ENCODE measurements around the gene CDKN1A. TPM values are rescaled to one million over a fixed set of nuclear protein-coding genes. Genes with fewer than 3 reads are reported as not detected.
"Not testable (repeated sequence)": the region's sequence is repeated elsewhere in the genome, so short reads cannot be mapped to it uniquely, and the experiment has no call there.

Gene CDKN1A
- total RNA-seq, 2 donors from 2014 or later, result 264 to 383 TPM

GRCh38 chr6:36651659-36652379 lies 26.7 kb upstream of the CDKN1A start:
- DNase-seq (no peak), ATAC-seq (peak; percentile 70)
- intact Hi-C loops (cut with DNase I, micrococcal nuclease), result no loop called here

DNA sequence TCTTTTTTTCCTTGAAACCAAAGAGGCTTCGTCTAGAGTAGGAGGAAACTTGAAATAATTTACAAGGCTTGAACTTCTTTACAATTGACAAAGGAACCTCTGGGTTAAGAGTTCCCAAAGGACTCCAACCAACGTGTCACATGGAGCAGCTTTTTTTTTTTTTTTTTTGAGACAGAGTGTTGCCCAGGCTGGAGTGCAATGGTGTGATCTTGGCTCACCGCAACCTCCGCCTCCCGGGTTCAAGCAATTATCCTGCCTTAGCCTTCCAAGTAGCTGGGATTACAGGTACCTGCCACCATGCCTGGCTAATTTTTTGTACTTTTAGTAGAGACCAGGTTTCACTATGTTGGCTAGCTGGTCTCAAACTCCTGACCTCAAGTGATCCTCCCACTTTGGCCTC lies 24.0 kb upstream of the CDKN1A start:
- intact Hi-C loops (cut with DNase I, micrococcal nuclease); ATAC-seq; DNase-seq: not testable (repeated sequence)

- intact Hi-C loops (cut with DNase I, micrococcal nuclease), result no loop called here
- DNase-seq (no peak), ATAC-seq (no peak)
Measured at GRCh38 chr6:36655085-36655724, 23.3 kb upstream of the CDKN1A start.

DNA sequence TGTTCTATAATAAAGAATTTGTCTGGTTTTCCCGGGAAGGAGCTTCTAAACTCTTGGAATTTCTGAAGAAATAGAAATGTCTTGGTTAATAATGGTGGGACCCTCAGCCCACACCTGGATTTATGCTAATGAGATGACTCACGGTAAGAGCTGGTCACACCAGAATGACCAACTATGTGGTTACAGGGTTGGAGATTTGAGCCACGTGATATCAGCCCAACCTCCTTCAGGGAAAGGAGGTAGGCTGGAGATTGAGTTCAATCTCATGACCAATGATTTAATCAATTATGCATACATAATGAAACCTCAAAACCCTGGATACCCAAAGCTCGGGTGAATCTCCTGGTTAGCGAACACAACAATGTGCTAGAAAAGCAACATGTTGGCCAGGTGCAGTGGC lies 22.1 kb upstream of the CDKN1A start:
- no peak for DNase-seq
- ATAC-seq, result no peak
- intact Hi-C loops (cut with DNase I, micrococcal nuclease), result no loop called here

GRCh38 chr6:36657271-36657670 lies 21.2 kb upstream of the CDKN1A start:
- DNase-seq, result no peak
- intact Hi-C loops (cut with DNase I, micrococcal nuclease), result no loop called here
- ATAC-seq, result no peak

DNA sequence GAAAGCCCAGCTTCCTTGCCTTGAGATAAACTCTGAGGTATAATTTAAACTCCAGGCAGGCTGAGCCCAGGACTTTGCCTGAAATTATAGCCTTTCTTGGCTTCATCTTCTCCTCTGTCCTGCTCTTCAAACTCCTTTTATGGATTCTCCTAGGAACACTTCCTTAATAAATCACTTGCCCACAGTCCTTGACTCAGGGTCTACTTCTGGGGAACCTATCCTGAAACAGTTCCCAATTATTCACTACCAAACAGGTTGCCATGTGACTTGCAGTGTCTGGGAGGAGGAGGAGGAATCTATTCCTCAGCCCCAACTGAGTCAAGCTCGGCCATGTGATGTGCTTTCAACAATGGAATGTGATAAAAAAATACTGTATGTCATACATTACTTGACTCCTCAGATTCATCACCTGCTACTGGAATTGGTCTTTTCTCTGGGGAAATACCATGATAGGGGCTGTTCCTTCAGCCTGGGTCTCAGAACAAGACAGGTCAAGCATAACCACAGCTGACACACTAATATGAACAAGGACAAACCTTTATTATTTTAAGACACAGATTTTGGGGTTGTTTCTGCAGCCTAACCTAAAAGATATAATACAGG lies 20.5 kb upstream of the CDKN1A start:
- intact Hi-C loops (cut with DNase I, micrococcal nuclease), result no loop called here
- DNase-seq (no peak), ATAC-seq (peak; percentile 28)

GRCh38 chr6:36659271-36659670 lies 19.2 kb upstream of the CDKN1A start:
- ATAC-seq (no peak), DNase-seq (no peak)
- intact Hi-C loops (cut with DNase I, micrococcal nuclease), result no loop called here

GRCh38 chr6:36660771-36661471 lies 17.6 kb upstream of the CDKN1A start:
- ATAC-seq (peak; percentile 78), DNase-seq (peak; percentile 68 to 77)
- intact Hi-C loops (cut with DNase I, micrococcal nuclease), result no loop called here

GRCh38 chr6:36662380-36662779 lies 16.1 kb upstream of the CDKN1A start:
- ATAC-seq, result no peak
- intact Hi-C loops (cut with DNase I, micrococcal nuclease), result no loop called here
- no peak for DNase-seq

DNA sequence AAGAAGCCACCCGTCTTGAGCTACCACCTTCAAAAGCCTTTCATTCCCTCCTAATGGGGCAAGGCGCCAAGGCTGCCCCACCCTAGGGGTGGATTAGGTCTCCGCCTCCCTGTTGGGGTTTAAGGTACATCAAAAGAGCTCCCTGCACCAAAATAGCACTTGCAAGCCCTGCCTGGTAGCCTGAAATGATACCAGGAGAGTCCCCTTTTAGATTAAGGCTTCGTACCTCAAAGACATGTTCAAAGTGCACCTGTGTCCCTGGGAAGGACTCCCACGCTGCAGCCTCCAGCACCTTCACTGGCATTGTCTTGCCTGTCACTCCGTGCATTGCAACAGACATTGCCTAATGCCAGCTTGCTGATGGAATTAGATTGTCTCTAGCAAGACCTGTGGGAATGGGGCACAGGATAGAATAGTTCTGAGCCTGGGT lies 15.7 kb upstream of the CDKN1A start:
- intact Hi-C loops (cut with DNase I, micrococcal nuclease), result no loop called here
- ATAC-seq (peak; percentile 59), DNase-seq (peak in 1 of 2 donors; percentile 63)

GRCh38 chr6:36663504-36664446 lies 14.7 kb upstream of the CDKN1A start:
- ATAC-seq (no peak), DNase-seq (no peak)
- intact Hi-C loops (cut with DNase I, micrococcal nuclease), result no loop called here

GRCh38 chr6:36665180-36665579 lies 13.3 kb upstream of the CDKN1A start:
- DNase-seq, result no peak
- intact Hi-C loops (cut with DNase I, micrococcal nuclease), result no loop called here
- ATAC-seq, result no peak

- DNase-seq, result no peak
- intact Hi-C loops (cut with DNase I, micrococcal nuclease), result no loop called here
Measured at GRCh38 chr6:36666287-36666686, 12.2 kb upstream of the CDKN1A start.

DNA sequence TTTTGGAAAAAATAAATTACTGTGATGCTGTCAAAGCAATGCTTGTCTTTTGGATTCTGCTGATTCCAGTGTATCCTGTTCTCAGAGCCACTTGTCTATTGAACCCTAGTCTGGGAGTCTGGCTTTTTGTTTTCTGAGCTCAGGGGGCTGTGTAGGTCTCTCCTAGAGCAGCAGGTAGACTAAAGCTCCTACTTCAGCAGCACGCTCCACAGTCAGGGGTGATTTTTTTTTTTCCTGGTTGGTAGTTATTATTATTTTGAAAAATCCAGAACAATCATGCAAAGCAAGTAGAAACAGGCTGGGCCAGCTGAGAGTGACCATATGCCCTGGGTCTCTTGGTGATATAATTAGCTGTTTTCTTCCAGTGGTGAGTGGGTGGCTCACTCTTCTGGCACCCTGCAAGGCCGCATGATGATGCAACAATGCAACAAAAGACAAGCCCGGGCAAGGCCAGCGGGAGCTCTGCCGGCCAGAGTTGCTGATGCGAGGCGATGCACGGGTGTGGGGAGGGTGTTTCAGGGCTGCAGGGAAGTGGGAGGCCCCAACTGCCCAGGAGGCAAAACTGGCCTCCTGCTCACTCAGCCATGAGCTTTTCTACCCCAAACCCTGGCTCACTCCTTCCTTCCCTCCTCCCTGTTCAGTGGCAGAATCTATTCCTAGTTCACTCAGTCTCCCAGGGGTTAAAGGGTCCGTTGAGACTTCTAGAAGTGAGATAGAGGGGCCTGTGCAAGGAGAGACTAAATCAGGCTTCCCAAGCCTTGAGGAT lies 11.5 kb upstream of the CDKN1A start:
- ATAC-seq, result peak; percentile 24
- intact Hi-C loops (cut with DNase I, micrococcal nuclease), result no loop called here

More at GRCh38 chr6:36666287-36666686, 12.2 kb upstream of the CDKN1A start:
- ATAC-seq, result peak; percentile 40

DNA sequence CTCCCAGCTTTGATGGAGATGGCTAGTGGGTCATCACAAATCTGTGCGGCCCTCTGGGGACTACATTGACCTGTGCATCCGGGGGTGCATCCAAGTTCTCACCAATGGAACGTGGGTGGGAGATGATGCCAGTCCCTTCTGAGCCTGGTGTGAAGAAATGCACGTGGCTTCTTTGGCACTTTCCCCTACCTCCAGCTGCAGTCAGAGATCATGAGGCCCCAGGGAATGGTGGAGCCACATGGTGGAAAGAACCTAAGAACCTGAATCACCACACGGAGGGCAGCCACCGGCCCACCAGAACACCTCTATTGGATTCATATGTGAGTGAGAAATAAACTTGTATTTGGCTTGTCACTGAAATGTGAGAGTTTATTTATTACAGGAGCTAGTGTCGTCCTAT lies 9.9 kb upstream of the CDKN1A start:
- intact Hi-C loops (cut with DNase I, micrococcal nuclease), result no loop called here

More for the DNA sequence above, 11.5 kb upstream of the CDKN1A start:
- peak in 1 of 2 donors; percentile 77 for DNase-seq

GRCh38 chr6:36669002-36669401 lies 9.5 kb upstream of the CDKN1A start:
- DNase-seq (no peak), ATAC-seq (no peak)
- intact Hi-C loops (cut with DNase I, micrococcal nuclease), result no loop called here

More for the DNA sequence above, 9.9 kb upstream of the CDKN1A start:
- ATAC-seq (no peak), DNase-seq (no peak)

- no peak for DNase-seq
- intact Hi-C loops (cut with DNase I, micrococcal nuclease), result no loop called here
- ATAC-seq, result no peak
Measured at GRCh38 chr6:36670271-36670670, 8.2 kb upstream of the CDKN1A start.

All from left colon (tissue), 2 donors.